Gastrocnemius medialis (tissue), 4 donors: Measurements from ENCODE around the gene GRP.

Experiments used
- CTCF ChIP-seq, 5 experiments: fragments of 450-650 bp in 3 of 5; fragments of 200-600 bp in 2 of 5; sonication (generic) in 2 of 5; IDR thresholded peaks in 4 of 5; conservative IDR thresholded peaks in 1 of 5; 1 replicate in 4 of 5; 2 replicates in 1 of 5; pipeline ENCODE4 v1.5.1; 2016 to 2019; ENCODE audit warnings: antibody characterized with exemption in 5 of 5, mild to moderate bottlenecking in 3 of 5, moderate library complexity in 3 of 5
- POLR2A ChIP-seq, 2 donors: fragments of 450-650 bp; IDR thresholded peaks; one replicate each; pipeline ENCODE4 v1.6.1; 2017; ENCODE audit warnings: antibody characterized with exemption in 2 of 2, mild to moderate bottlenecking in 2 of 2, moderate library complexity in 2 of 2

- TF ChIP-seq CTCF (IDR thresholded peaks at IDR 0.05 in 4 of 5, conservative IDR thresholded peaks at IDR 0.05 in 1 of 5) (no peak), POLR2A (IDR thresholded peaks at IDR 0.05) (no peak)
These were observed 13.1 kb downstream of the GRP start for GRCh38 chr18:59233017-59233410.
